Measurements from ENCODE around the gene FBN1.

FBN1 gene

DNA sequence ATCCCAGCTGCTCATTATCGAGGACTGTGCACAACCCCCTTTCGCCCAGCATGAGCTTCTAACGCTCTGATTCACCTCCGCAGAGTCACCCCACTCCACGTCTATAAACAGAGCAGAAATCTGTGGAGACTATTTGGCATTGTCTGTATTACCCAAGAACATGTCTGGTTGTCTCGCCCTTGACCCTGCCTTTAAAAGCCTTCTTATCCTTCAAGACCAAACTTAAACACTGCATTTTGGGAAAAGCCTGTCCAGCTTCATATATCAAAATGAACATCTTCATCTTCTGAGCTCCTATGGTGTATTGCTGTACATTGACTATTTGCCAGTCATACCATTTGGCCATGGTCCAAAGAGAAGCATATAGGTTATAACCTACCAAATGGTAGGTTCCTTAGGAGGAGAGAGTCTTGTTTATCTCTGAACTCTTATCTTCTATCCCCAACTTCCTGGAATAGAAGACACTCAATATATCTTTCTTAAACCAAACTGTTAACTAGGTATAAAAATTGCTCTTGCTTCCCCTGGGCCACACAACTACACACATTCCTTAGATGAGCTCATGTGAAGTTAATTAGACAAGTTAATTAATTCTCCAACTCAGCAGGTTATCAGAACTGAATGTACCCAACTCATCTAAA is 90.1 kb downstream of the FBN1 start:
- TF ChIP-seq CTCF (IDR thresholded peaks at IDR 0.05; ENCODE audit: extremely low read depth, missing control alignments), result no peak
- DNase-seq (ENCODE audit: low spot score), result no peak

DNA sequence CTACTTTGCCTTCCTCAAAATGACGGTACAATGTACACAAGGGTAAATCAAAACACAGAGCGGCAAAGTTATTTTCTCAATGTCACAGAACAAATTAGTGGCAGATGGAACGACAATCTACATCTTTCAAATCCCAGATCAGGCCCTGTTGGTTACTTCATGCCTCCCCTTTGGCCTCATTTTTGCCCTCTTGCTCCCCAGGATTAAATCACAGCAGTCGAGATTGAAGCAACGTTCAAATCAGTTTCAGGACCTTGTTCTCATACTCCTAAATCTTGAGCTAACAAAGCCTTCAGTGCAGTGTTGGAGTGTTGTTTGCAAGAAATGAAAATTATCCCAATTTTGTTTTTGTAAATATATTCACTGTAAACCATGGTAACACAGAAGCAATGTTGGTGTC is 91.4 kb downstream of the FBN1 start:
- DNase-seq (ENCODE audit: low spot score), result no peak
- no peak for TF ChIP-seq CTCF (IDR thresholded peaks at IDR 0.05; ENCODE audit: extremely low read depth, missing control alignments)

DNA sequence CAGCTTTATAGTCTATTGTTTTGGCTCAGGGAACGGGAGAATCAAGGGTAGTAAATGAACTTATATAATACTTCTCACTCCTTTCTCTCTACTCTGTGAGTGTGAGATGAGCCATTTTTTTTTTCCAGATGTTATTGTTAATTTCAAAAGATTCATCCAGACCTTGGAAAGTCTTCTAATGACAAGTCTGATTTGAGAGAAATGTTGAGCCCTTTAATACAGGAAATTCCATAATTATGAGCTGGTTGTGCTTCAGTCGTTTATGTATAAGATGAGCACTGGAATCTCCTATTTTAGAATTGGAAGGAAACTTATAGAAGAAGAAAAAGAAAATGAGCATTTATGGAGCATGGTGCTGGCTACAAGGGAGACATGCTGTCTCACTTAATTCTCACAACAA is 92.0 kb downstream of the FBN1 start:
- no peak for TF ChIP-seq CTCF (IDR thresholded peaks at IDR 0.05; ENCODE audit: extremely low read depth, missing control alignments)
- no peak for DNase-seq (ENCODE audit: low spot score)

GRCh38 chr15:48550822-48551525 is 94.5 kb downstream of the FBN1 start:
- no peak for DNase-seq (ENCODE audit: low spot score)
- no peak for TF ChIP-seq CTCF (IDR thresholded peaks at IDR 0.05; ENCODE audit: extremely low read depth, missing control alignments)

DNA sequence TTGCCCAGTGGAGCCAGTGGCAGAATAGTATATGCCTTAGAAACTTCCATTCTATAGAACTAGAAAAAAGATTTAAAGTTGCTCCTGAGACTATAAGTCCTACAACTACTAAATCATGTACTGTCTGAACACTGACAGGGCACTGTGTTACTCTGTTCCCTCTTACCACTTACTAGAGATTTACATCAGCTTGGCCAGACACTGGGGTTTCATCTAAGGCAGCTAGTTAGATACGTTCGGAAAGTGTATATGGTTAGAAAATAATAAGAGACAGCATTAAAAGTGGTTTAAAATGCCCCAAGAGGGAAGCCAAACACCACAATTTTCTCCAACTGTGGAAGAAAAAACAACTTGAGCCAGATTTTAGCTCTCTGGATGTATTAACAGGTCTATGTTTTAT is 97.1 kb downstream of the FBN1 start:
- DNase-seq (ENCODE audit: low spot score), result no peak
- no peak for TF ChIP-seq CTCF (IDR thresholded peaks at IDR 0.05; ENCODE audit: extremely low read depth, missing control alignments)

- DNase-seq (ENCODE audit: low spot score), result no peak
- no peak for TF ChIP-seq CTCF (IDR thresholded peaks at IDR 0.05; ENCODE audit: extremely low read depth, missing control alignments)
Observed at GRCh38 chr15:48547286-48547685, 98.2 kb downstream of the FBN1 start.

GRCh38 chr15:48546296-48546695 is 99.2 kb downstream of the FBN1 start:
- TF ChIP-seq CTCF (IDR thresholded peaks at IDR 0.05; ENCODE audit: extremely low read depth, missing control alignments), result no peak
- no peak for DNase-seq (ENCODE audit: low spot score)
